B cell (primary cell): ENCODE data around the gene SAPCD2.
A peak's percentile ranks its signal among the peaks of the same experiment; 100 is the strongest.

Source experiments
- CTCF ChIP-seq: fragments of 200-600 bp; IDR thresholded peaks from one replicate; pipeline ENCODE4 v1.8.0; 2022; ENCODE audit warnings: antibody characterized with exemption, mild to moderate bottlenecking
- EZH2 ChIP-seq: IDR thresholded peaks from 2 replicates; pipeline ENCODE4 v1.6.1; 2012; ENCODE audit warnings: borderline replicate concordance, low read depth, mild to moderate bottlenecking, moderate library complexity, low read length; ENCODE audit not compliant: insufficient read depth, poor library complexity, severe bottlenecking

DNA sequence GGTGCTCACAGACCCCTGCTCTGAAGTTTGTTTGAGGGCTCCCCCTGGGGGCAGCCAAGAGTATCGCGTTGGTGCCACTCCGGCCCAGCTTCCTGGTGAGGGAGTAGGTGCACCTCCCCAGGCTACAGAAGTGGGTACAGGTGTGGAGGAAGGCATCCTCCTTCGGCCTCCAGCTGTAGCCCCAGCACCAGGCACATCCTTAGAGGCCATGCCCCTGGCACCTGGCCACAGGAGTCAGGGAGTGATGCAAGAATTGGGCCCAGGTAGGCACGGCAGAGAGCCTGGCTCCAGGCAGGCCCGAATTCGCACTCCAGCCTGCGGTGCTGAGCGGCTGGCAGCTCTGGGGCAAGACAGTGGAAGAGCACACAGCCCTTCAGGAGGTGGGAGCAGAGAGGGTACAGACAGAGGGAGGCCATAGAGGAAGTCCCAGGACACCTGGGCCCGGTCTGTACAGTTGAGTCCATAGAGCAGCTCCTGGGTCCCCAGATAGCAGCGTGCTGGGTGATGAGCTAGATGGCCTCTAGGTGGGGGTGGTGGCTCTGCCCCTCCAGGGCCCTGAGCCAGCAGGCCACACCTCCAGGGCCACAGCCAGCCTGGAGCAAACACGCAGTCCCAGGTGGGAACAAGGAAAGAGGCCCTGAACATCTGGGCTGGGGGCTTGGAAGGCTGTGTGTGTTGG is 2.4 kb downstream of the SAPCD2 start:
- peak; percentile 78 for TF ChIP-seq CTCF
- TF ChIP-seq EZH2: no peak
